Dendritic cell treated with granulocyte-macrophage colony-stimulating factor and Interleukin-4, amounts not matched to agents 40 ng/mL and 50 ng/mL, for 4 days (primary cell): ENCODE results near the gene C20orf173.

Experiments used
- H3K27ac Mint-ChIP-seq: one replicate; pipeline ENCODE4 v1.8.0; 2022; ENCODE audit warnings: mild to moderate bottlenecking, mixed read lengths
- H3K27me3 Mint-ChIP-seq: one replicate; pipeline ENCODE4 v1.8.0; 2022; ENCODE audit warnings: mild to moderate bottlenecking, mixed read lengths
- H3K36me3 Mint-ChIP-seq: one replicate; pipeline ENCODE4 v1.8.0; 2022; ENCODE audit warnings: low read depth, mixed read lengths
- H3K4me1 Mint-ChIP-seq: one replicate; pipeline ENCODE4 v1.8.0; 2022; ENCODE audit warnings: low read depth, mixed read lengths
- H3K4me3 Mint-ChIP-seq: one replicate; pipeline ENCODE4 v1.8.0; 2022; ENCODE audit warnings: mild to moderate bottlenecking, moderate library complexity, mixed read lengths
- H3K9me3 Mint-ChIP-seq: one replicate; pipeline ENCODE4 v1.8.0; 2022; ENCODE audit warnings: mixed read lengths
- intact Hi-C: fragments of 100-400 bp; cut with micrococcal nuclease; formaldehyde crosslinking; loops from one replicate; pipeline ENCODE4 v1.15.0; 2022

The C20orf173 gene, protein sequence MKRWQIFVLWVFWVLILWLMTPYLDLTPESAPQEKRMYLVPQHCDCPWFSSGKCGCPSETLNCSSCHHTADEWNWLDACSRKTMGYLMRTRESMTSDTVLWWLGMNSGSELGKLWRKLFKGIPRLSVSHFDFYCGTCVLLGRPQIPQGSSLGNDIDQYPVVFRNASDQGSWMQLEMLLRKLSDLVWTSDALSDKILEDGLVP

GRCh38 chr20:35529552-35529951, at the start of gene C20orf173:
Gene C20orf173, minus strand, starts transcription at chr20:35529652. Its CDS starts 279 bp downstream, at chr20:35529373.
- Mint-ChIP-seq H3K36me3 (no peaks in the 10 kb centered on the region), H3K4me1 (no peaks in the 10 kb centered on the region), H3K4me3 (no peak within 1 kb of the TSS), H3K9me3 (no peaks in the 10 kb centered on the region), H3K27ac (no peak within 1 kb of the TSS), H3K27me3 (no peaks in the 10 kb centered on the region)
- intact Hi-C loops, result no loop called here

DNA sequence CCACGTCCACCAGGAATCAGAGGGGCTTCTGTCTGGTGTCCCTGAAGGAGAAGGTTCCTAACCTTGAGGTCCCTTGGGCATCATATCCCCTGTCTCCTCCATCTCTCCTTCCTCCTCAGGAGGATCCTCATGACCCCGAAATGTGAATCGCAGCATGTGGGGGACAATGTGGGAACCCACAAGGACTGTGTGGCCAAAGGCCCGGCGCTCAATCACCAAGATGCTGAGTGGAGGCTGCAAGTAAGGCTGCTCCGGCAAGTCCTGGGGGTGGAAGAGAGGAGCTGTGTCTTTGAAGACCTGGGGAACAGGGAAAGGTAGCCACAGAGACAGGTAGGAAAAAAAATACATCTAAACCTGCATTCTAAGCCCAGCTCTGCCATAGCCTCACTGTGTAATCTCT, 49.7 kb upstream of the C20orf173 start:
- Mint-ChIP-seq H3K27me3 (peaks cover 3% of the 10 kb centered on the region), H3K9me3 (no peaks in the 10 kb centered on the region), H3K27ac (no peak overlapping the region), H3K4me3 (no peak overlapping the region), H3K36me3 (no peaks in the 10 kb centered on the region), H3K4me1 (no peaks in the 10 kb centered on the region)
- intact Hi-C loops, result no loop called here

- H3K27me3 Mint-ChIP-seq, result peaks cover 3% of the 10 kb centered on the region
- intact Hi-C loops, result no loop called here
- H3K36me3 Mint-ChIP-seq, result no peaks in the 10 kb centered on the region
- no peaks in the 10 kb centered on the region for H3K4me1 Mint-ChIP-seq
- no peaks in the 10 kb centered on the region for H3K9me3 Mint-ChIP-seq
- H3K27ac Mint-ChIP-seq, result no peak overlapping the region
- H3K4me3 Mint-ChIP-seq, result no peak overlapping the region
Observed at GRCh38 chr20:35578469-35578868, 49.0 kb upstream of the C20orf173 start.

DNA sequence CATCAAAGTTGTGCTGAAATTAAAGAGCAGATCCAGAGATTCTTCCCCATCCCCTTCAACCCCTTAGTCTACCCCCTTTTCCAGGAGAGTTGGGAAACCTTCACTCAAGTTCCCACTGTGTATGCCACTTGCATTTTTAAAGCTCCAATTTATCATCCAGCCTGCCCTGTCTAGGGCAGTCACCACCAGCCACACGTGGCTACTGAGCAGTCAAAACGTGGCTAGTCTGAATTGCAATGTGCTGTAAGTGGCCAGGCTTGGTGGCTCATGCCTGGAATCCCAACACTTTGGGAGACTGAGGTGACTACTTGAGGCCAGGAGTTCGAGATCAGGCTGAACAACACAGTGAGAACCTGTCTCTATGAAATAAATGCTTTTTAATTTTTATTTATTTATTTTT, 47.4 kb upstream of the C20orf173 start:
- intact Hi-C loops, result no loop called here
- no peaks in the 10 kb centered on the region for H3K4me1 Mint-ChIP-seq

GRCh38 chr20:35575958-35576357, 46.5 kb upstream of the C20orf173 start:
- Mint-ChIP-seq H3K27ac (no peak overlapping the region), H3K4me3 (no peak overlapping the region)
- intact Hi-C loops, result no loop called here

More for the DNA sequence above, 47.4 kb upstream of the C20orf173 start:
- H3K4me3 Mint-ChIP-seq, result no peak overlapping the region
- no peaks in the 10 kb centered on the region for H3K36me3 Mint-ChIP-seq
- H3K9me3 Mint-ChIP-seq, result no peaks in the 10 kb centered on the region
- peaks cover 3% of the 10 kb centered on the region for H3K27me3 Mint-ChIP-seq
- no peak overlapping the region for H3K27ac Mint-ChIP-seq

GRCh38 chr20:35572838-35573237, 43.4 kb upstream of the C20orf173 start:
- Mint-ChIP-seq H3K36me3 (no peaks in the 10 kb centered on the region), H3K27ac (no peak overlapping the region), H3K4me3 (no peak overlapping the region), H3K9me3 (no peaks in the 10 kb centered on the region), H3K27me3 (peaks cover 3% of the 10 kb centered on the region), H3K4me1 (no peaks in the 10 kb centered on the region)
- intact Hi-C loops, result no loop called here

More at GRCh38 chr20:35575958-35576357, 46.5 kb upstream of the C20orf173 start:
- Mint-ChIP-seq H3K9me3 (no peaks in the 10 kb centered on the region), H3K36me3 (no peaks in the 10 kb centered on the region), H3K4me1 (no peaks in the 10 kb centered on the region), H3K27me3 (peaks cover 3% of the 10 kb centered on the region)

DNA sequence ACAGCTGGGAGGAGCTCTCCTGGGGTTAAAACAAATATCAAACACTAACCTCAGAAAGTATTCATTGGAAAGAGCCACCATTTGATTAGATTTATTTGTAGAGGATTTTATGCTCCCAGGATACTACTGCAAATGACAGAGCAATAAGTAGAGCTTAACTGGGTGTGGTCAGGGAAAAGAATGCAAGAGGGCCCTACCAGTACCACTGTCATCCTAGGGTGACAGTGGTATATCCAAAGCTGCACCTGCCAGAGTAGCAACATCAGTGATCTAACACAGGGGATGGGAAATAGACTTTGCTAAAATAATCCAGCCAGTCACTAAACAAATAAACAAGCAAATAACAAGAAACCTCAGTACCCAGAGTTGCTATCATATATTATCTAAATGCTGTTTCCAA, 42.1 kb upstream of the C20orf173 start:
- Mint-ChIP-seq H3K4me3 (no peak overlapping the region), H3K9me3 (no peaks in the 10 kb centered on the region), H3K27ac (no peak overlapping the region), H3K4me1 (no peaks in the 10 kb centered on the region), H3K27me3 (peaks cover 10% of the 10 kb centered on the region), H3K36me3 (no peaks in the 10 kb centered on the region)
- intact Hi-C loops, result no loop called here

DNA sequence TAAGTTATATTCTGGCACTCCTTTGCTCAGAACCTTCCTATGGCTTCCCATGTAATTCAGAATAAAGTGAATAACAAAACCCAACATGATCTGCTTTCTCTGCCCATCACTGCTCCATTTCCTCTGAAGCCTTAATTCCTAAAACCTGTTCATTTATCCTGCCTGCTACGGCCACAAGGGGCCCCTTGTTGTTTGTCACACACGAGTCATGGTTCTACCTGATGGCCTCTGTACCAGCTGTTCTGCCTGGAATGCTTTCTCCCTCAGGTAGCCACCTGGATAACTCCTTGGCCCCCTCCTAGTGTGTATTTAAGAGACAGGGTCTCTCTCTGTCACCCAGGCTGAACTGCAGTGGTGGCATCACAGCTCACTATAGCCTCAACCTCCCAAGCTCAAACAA, 39.2 kb upstream of the C20orf173 start:
- H3K27me3 Mint-ChIP-seq, result peaks cover 9% of the 10 kb centered on the region
- no peaks in the 10 kb centered on the region for H3K4me1 Mint-ChIP-seq
- no peak overlapping the region for H3K4me3 Mint-ChIP-seq
- intact Hi-C loops, result no loop called here
- no peaks in the 10 kb centered on the region for H3K9me3 Mint-ChIP-seq
- H3K36me3 Mint-ChIP-seq, result no peaks in the 10 kb centered on the region
- no peak overlapping the region for H3K27ac Mint-ChIP-seq

GRCh38 chr20:35564905-35565304, 35.5 kb upstream of the C20orf173 start:
- Mint-ChIP-seq H3K4me3 (no peak overlapping the region), H3K27ac (no peak overlapping the region)
- intact Hi-C loops, result no loop called here

GRCh38 chr20:35563834-35564233, 34.4 kb upstream of the C20orf173 start:
- intact Hi-C loops, result no loop called here
- H3K27me3 Mint-ChIP-seq, result peaks cover 9% of the 10 kb centered on the region
- H3K9me3 Mint-ChIP-seq, result no peaks in the 10 kb centered on the region
- H3K4me3 Mint-ChIP-seq, result no peak overlapping the region
- H3K4me1 Mint-ChIP-seq, result no peaks in the 10 kb centered on the region
- no peak overlapping the region for H3K27ac Mint-ChIP-seq
- no peaks in the 10 kb centered on the region for H3K36me3 Mint-ChIP-seq

More at GRCh38 chr20:35564905-35565304, 35.5 kb upstream of the C20orf173 start:
- no peaks in the 10 kb centered on the region for H3K4me1 Mint-ChIP-seq
- H3K36me3 Mint-ChIP-seq, result no peaks in the 10 kb centered on the region
- no peaks in the 10 kb centered on the region for H3K9me3 Mint-ChIP-seq
- H3K27me3 Mint-ChIP-seq, result peaks cover 9% of the 10 kb centered on the region

- no peaks in the 10 kb centered on the region for H3K36me3 Mint-ChIP-seq
- intact Hi-C loops, result no loop called here
- H3K27ac Mint-ChIP-seq, result no peak overlapping the region
- no peak overlapping the region for H3K4me3 Mint-ChIP-seq
- H3K9me3 Mint-ChIP-seq, result no peaks in the 10 kb centered on the region
- H3K27me3 Mint-ChIP-seq, result peaks cover 8% of the 10 kb centered on the region
- H3K4me1 Mint-ChIP-seq, result no peaks in the 10 kb centered on the region
Observed at GRCh38 chr20:35562541-35563110, 33.2 kb upstream of the C20orf173 start.

GRCh38 chr20:35561671-35562070, 32.2 kb upstream of the C20orf173 start:
- Mint-ChIP-seq H3K36me3 (no peaks in the 10 kb centered on the region), H3K27me3 (peaks cover 2% of the 10 kb centered on the region), H3K27ac (no peak overlapping the region), H3K4me3 (no peak overlapping the region), H3K4me1 (no peaks in the 10 kb centered on the region), H3K9me3 (no peaks in the 10 kb centered on the region)
- intact Hi-C loops, result no loop called here

DNA sequence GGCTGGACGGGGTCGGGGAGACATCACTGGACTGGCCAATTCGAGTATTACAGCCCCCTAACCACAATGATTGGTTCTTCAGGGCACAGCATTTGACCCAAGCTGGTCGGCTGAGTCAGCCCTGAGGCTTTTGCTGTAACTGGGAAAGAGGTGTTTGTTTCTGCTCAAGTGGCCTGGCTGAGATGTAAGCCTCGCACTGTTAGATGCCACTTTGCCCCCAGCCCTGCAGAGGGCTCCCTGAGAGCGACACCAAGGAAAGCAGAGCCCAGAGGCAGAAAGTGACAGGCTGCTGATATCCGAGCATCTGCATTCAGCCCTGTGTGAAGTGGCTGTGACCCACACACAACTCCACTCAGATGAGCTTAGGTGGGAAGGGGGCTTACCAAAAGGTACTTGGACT, 31.8 kb upstream of the C20orf173 start:
- Mint-ChIP-seq H3K27ac (no peak overlapping the region), H3K4me3 (no peak overlapping the region), H3K36me3 (no peaks in the 10 kb centered on the region), H3K4me1 (no peaks in the 10 kb centered on the region), H3K27me3 (no peaks in the 10 kb centered on the region), H3K9me3 (no peaks in the 10 kb centered on the region)
- intact Hi-C loops, result no loop called here

GRCh38 chr20:35560541-35560940, 31.1 kb upstream of the C20orf173 start:
- Mint-ChIP-seq H3K9me3 (no peaks in the 10 kb centered on the region), H3K4me3 (no peak overlapping the region), H3K27ac (no peak overlapping the region), H3K36me3 (no peaks in the 10 kb centered on the region), H3K27me3 (no peaks in the 10 kb centered on the region), H3K4me1 (no peaks in the 10 kb centered on the region)
- intact Hi-C loops, result no loop called here

GRCh38 chr20:35560105-35560511, 30.7 kb upstream of the C20orf173 start:
- Mint-ChIP-seq H3K4me1 (no peaks in the 10 kb centered on the region), H3K9me3 (no peaks in the 10 kb centered on the region), H3K4me3 (no peak overlapping the region), H3K36me3 (no peaks in the 10 kb centered on the region), H3K27me3 (no peaks in the 10 kb centered on the region), H3K27ac (no peak overlapping the region)
- intact Hi-C loops, result no loop called here
